ENCODE measurements around the gene SPATA17. TPM values are rescaled to one million over a fixed set of nuclear protein-coding genes. Genes with fewer than 3 reads are reported as not detected.

Gene SPATA17
- polyA plus RNA-seq, 1 experiment: 0.69 TPM

DNA sequence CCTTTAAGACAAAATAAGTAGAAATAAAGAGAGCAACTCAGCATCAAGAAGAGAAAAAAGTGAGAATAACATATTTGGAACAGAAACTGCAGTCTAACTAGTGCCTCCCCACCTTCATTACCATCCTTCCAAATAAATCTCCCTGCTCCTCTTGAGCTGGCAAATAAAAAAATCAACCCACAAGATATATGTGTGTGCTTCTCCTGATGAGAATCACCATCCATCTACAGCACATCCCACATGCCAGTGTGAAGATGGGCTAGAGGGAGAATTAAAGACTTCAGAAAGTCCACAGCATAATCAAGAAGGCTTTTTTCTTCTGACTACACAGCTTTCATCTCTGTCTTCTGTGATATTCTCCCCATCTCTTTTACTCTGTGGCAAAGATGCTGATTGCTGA is 244.1 kb downstream of the SPATA17 start:
- ChIA-PET POLR2A (no interaction called here), CTCF (no interaction called here)
- H3K27me3 ChIP-seq (ENCODE audit: control insufficient read depth, insufficient read depth, low read length): no peaks in the 10 kb centered on the region
- DNase-seq (ENCODE audit: low read depth, low spot score): no peak
- no peak overlapping the region for H3K27ac ChIP-seq (ENCODE audit: low read depth, low read length)
- TF ChIP-seq, protein P1, sequence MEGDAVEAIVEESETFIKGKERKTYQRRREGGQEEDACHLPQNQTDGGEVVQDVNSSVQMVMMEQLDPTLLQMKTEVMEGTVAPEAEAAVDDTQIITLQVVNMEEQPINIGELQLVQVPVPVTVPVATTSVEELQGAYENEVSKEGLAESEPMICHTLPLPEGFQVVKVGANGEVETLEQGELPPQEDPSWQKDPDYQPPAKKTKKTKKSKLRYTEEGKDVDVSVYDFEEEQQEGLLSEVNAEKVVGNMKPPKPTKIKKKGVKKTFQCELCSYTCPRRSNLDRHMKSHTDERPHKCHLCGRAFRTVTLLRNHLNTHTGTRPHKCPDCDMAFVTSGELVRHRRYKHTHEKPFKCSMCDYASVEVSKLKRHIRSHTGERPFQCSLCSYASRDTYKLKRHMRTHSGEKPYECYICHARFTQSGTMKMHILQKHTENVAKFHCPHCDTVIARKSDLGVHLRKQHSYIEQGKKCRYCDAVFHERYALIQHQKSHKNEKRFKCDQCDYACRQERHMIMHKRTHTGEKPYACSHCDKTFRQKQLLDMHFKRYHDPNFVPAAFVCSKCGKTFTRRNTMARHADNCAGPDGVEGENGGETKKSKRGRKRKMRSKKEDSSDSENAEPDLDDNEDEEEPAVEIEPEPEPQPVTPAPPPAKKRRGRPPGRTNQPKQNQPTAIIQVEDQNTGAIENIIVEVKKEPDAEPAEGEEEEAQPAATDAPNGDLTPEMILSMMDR (IDR thresholded peaks at IDR 0.05; ENCODE audit: low read depth, low read length): no peak
- H3K9me3 ChIP-seq (ENCODE audit: control insufficient read depth, insufficient read depth, low read length): no peaks in the 10 kb centered on the region
- no peak overlapping the region for H3K4me3 ChIP-seq (ENCODE audit: low read depth, low read length)

GRCh38 chr1:217876401-217876800 is 245.3 kb downstream of the SPATA17 start:
- Histone ChIP-seq H3K9me3 (ENCODE audit: control insufficient read depth, insufficient read depth, low read length) (no peaks in the 10 kb centered on the region), H3K27ac (ENCODE audit: low read depth, low read length) (no peak overlapping the region), H3K27me3 (ENCODE audit: control insufficient read depth, insufficient read depth, low read length) (no peaks in the 10 kb centered on the region), H3K4me3 (ENCODE audit: low read depth, low read length) (no peak overlapping the region)
- no peak for DNase-seq (ENCODE audit: low read depth, low spot score)
- CTCF ChIA-PET: no interaction called here
- TF ChIP-seq, protein P1 (IDR thresholded peaks at IDR 0.05; ENCODE audit: low read depth, low read length): no peak
- POLR2A ChIA-PET: no interaction called here

DNA sequence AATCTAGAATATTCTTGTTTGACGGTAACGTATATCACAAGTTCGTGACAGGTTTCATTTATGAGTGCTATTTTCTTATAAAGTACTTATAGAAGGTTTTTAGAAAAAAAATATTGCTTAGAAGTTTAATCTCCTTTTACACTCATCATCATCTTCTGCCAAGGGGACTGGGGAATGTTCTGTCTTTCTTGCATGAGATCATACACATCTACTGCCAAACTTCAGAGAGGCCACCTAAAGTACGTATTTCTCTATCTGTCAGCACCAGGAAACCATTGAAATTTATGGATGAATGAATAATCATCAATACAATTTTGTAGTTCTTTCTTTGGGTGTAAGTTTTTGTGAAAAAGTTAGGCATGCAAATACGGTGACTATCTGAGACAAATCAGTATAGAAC is 245.8 kb downstream of the SPATA17 start:
- H3K27me3 ChIP-seq (ENCODE audit: control insufficient read depth, insufficient read depth, low read length): no peaks in the 10 kb centered on the region
- H3K9me3 ChIP-seq (ENCODE audit: control insufficient read depth, insufficient read depth, low read length): no peaks in the 10 kb centered on the region
- DNase-seq (ENCODE audit: low read depth, low spot score): no peak
- H3K27ac ChIP-seq (ENCODE audit: low read depth, low read length): no peak overlapping the region
- H3K4me3 ChIP-seq (ENCODE audit: low read depth, low read length): no peak overlapping the region
- TF ChIP-seq, protein P1 (IDR thresholded peaks at IDR 0.05; ENCODE audit: low read depth, low read length): no peak
- ChIA-PET CTCF (no interaction called here), POLR2A (no interaction called here)

DNA sequence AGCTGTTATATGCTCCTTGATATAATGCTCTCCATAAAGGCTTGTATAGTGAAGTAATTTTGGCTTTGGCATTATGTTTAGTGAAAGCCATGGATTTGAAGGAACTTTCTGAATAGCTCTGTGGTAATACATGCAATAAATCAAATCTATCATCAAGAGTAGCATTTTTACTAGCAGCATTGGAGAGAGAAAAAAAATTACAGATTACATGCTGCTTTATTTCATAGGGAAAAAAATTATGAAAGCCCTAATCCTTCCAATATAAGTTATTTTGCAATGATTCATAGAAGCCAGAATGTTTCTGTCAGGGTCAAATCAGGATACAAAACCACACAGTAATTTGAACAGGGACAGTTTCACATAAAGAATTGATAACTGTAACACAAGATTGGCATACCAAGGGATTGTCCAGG is 250.0 kb downstream of the SPATA17 start:
- H3K27me3 ChIP-seq (ENCODE audit: control insufficient read depth, insufficient read depth, low read length): no peaks in the 10 kb centered on the region
- no peak overlapping the region for H3K27ac ChIP-seq (ENCODE audit: low read depth, low read length)
- TF ChIP-seq, protein P1 (IDR thresholded peaks at IDR 0.05; ENCODE audit: low read depth, low read length): no peak
- H3K9me3 ChIP-seq (ENCODE audit: control insufficient read depth, insufficient read depth, low read length): no peaks in the 10 kb centered on the region
- H3K4me3 ChIP-seq (ENCODE audit: low read depth, low read length): no peak overlapping the region
- DNase-seq (ENCODE audit: low read depth, low spot score): no peak
- POLR2A ChIA-PET: no interaction called here
- CTCF ChIA-PET: no interaction called here

DNA sequence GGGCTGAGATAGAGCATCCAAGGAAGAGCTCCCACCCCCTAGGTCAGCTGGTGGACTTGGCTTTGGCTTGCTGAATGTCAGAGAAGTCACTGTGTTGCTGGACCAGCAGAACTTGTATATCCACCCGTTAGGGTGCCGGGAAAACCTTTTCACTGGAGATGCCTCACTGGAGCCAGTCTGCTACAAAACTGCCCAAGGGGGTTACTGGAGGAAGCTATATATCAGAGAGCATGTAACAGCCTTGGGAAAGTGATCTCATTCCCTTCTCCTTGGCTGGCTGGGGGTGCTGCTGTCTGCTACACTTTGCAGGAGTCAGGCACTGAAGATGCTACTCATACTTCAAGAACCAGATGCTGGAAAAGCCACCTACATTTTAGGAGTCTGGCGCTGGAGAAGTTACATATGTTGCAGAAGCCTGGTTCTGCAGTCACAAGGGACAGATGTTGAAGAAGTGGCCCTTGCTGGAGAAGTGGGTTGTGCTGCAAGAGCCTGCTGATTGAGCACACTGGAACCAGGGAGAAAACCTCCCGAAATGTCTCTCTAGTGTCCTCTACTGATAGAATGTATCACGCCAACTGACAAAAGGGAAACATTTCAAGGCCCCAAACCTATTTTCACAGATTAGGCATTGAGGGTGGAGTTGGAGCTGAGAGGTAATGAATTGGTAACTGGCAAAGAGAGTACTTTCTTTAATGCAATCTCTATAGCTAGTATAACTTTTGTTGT is 250.6 kb downstream of the SPATA17 start:
- DNase-seq (ENCODE audit: low read depth, low spot score): no peak
- Histone ChIP-seq H3K4me3 (ENCODE audit: low read depth, low read length) (no peak overlapping the region), H3K9me3 (ENCODE audit: control insufficient read depth, insufficient read depth, low read length) (no peaks in the 10 kb centered on the region), H3K27me3 (ENCODE audit: control insufficient read depth, insufficient read depth, low read length) (no peaks in the 10 kb centered on the region), H3K27ac (ENCODE audit: low read depth, low read length) (no peak overlapping the region)
- CTCF ChIA-PET: no interaction called here
- TF ChIP-seq, protein P1 (IDR thresholded peaks at IDR 0.05; ENCODE audit: low read depth, low read length): no peak
- POLR2A ChIA-PET: no interaction called here
